Fibroblast of lung (primary cell): ENCODE results near the gene PTPRU. TPM values are rescaled to one million over a fixed set of nuclear protein-coding genes. Genes with fewer than 3 reads are reported as not detected.
A peak's percentile ranks its signal among the peaks of the same experiment; 100 is the strongest.

Source experiments
- DNase-seq, 2 donors: peaks; one replicate each; pipeline versions ENCODE4 v3.0.0 to v3.0.0-alpha.2; 2010; ENCODE audit warnings: low read depth in 2 of 2
- H2AFZ ChIP-seq: 2 replicates; pipeline ENCODE4 v1.5.1; 2012; ENCODE audit warnings: low read length, control low read depth, inconsistent platforms
- H3K27ac ChIP-seq: 2 replicates; pipeline ENCODE4 v1.5.1; 2011; ENCODE audit warnings: low read length, control low read depth; ENCODE audit not compliant: insufficient read depth
- H3K27me3 ChIP-seq: 2 replicates; pipeline ENCODE4 v1.5.1; 2011; ENCODE audit warnings: mild to moderate bottlenecking, low read length; ENCODE audit not compliant: control insufficient read depth, insufficient read depth
- H3K36me3 ChIP-seq: 2 replicates; pipeline ENCODE4 v1.5.1; 2011; ENCODE audit warnings: low read length; ENCODE audit not compliant: control insufficient read depth, insufficient read depth
- H3K4me1 ChIP-seq: 2 replicates; pipeline ENCODE4 v1.5.1; 2011; ENCODE audit warnings: low read length; ENCODE audit not compliant: control insufficient read depth, insufficient read depth; ENCODE audit errors: extremely low read depth
- H3K4me2 ChIP-seq: 2 replicates; pipeline ENCODE4 v1.5.1; 2011; ENCODE audit warnings: low read length, control low read depth; ENCODE audit not compliant: insufficient read depth; ENCODE audit errors: extremely low read depth
- H3K4me3 ChIP-seq, 4 experiments: fragments of 200-600 bp in 1 of 4; sonication (generic) in 1 of 4; replicated peaks in 1 of 4; 2 replicates each; pipeline ENCODE4 v1.5.1; 2011 to 2016; ENCODE audit warnings: low read length in 4 of 4, low read depth in 3 of 4, mild to moderate bottlenecking in 3 of 4, control low read depth in 2 of 4, inconsistent platforms in 1 of 4, mixed read lengths in 1 of 4; ENCODE audit not compliant: insufficient read depth in 1 of 4; ENCODE audit errors: control extremely low read depth in 1 of 4
- H3K79me2 ChIP-seq: 2 replicates; pipeline ENCODE4 v1.5.1; 2012; ENCODE audit warnings: mild to moderate bottlenecking, low read length, inconsistent platforms; ENCODE audit not compliant: control insufficient read depth, insufficient read depth
- H3K9ac ChIP-seq: 2 replicates; pipeline ENCODE4 v1.5.1; 2011; ENCODE audit warnings: mild to moderate bottlenecking, low read length, control low read depth; ENCODE audit not compliant: insufficient read depth
- H3K9me3 ChIP-seq: 2 replicates; pipeline ENCODE4 v1.5.1; 2012; ENCODE audit warnings: low read depth, low read length; ENCODE audit not compliant: control insufficient read depth, insufficient read depth
- H4K20me1 ChIP-seq: 2 replicates; pipeline ENCODE4 v1.5.1; 2011; ENCODE audit warnings: low read length; ENCODE audit not compliant: control insufficient read depth, insufficient read depth; ENCODE audit errors: extremely low read depth
- CTCF ChIP-seq, 2 donors: IDR thresholded peaks in 1 of 2; conservative IDR thresholded peaks in 1 of 2; 1 replicate in 1 of 2; 2 replicates in 1 of 2; pipeline ENCODE4 v1.5.1; 2011 to 2012; ENCODE audit warnings: low read length in 2 of 2, control low read depth in 1 of 2, inconsistent platforms in 1 of 2, low read depth in 1 of 2, mild to moderate bottlenecking in 1 of 2
- EZH2 ChIP-seq: IDR thresholded peaks from 2 replicates; pipeline ENCODE4 v1.5.1; 2012; ENCODE audit warnings: low read length, control low read depth, mild to moderate bottlenecking; ENCODE audit errors: missing control alignments
- polyA plus RNA-seq, 2 donors: library from polyadenylated mRNA; depleted of rRNA in 1 of 2; stranded (reverse) in 1 of 2; unstranded in 1 of 2; fragments of >200 nt; gene quantifications; 2 replicates each; pipeline ENCODE4 v1.2.1, GENCODE V29; 2011 to 2012; ENCODE audit warnings: missing spikeins in 1 of 2
- total RNA-seq: library from RNA; depleted of rRNA; stranded (reverse); fragments of >200 nt; gene quantifications from 2 replicates; pipeline ENCODE4 v1.2.1, GENCODE V29; 2014

Gene PTPRU
- total and polyA plus RNA-seq, 2 donors (not counting 1 experiment from before 2014, with no cell fraction given), result 1.4 to 25.8 TPM

- no peak overlapping the region for H3K4me3 ChIP-seq
- peaks cover 6% of the 10 kb centered on the region for H3K36me3 ChIP-seq
- H2AFZ ChIP-seq, result no peak overlapping the region
- no peak overlapping the region for H3K4me2 ChIP-seq
- H3K27me3 ChIP-seq, result no peaks in the 10 kb centered on the region
- H4K20me1 ChIP-seq, result no peaks in the 10 kb centered on the region
- no peaks in the 10 kb centered on the region for H3K79me2 ChIP-seq
- no peaks in the 10 kb centered on the region for H3K9me3 ChIP-seq
- peaks cover 17% of the 10 kb centered on the region for H3K4me1 ChIP-seq
- DNase-seq, result no peak
- H3K9ac ChIP-seq, result no peak overlapping the region
- H3K27ac ChIP-seq, result peak overlapping the region; percentile 91
- TF ChIP-seq EZH2, result no peak
- no peak for TF ChIP-seq CTCF (conservative IDR thresholded peaks at IDR 0.05 in 1 of 2, IDR thresholded peaks at IDR 0.05 in 1 of 2; ENCODE audit: low read depth in 1 of 2, low read length in 2 of 2)
These were observed 34.7 kb upstream of the PTPRU start for GRCh38 chr1:29201595-29202051.

DNA sequence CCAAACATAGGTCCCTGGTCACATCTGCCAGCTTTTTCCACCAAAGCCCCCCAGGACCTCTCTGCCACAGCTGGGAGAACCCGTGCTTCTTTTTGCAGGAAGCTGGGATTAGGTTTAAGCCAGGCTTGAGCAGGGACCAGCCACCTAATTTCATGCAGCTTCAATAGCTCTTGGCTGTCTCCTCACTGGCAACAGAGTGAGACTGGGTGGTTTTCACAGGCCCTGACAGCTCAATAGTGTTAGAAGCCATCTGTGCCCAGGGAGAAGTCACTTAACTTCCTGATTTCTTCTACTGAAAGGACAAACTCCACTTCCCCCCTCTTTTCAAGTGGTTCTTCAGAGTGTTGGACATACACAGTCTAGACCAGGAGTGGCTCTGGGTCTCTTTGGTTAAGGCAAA, 34.3 kb upstream of the PTPRU start:
- Histone ChIP-seq H3K4me2 (peak overlapping the region; percentile 72), H3K9ac (peak overlapping the region; percentile 13), H3K36me3 (peaks cover 6% of the 10 kb centered on the region)

More for the DNA sequence above, 34.3 kb upstream of the PTPRU start:
- H3K27me3 ChIP-seq, result no peaks in the 10 kb centered on the region
- no peak overlapping the region for H3K4me3 ChIP-seq
- TF ChIP-seq EZH2 (no peak), CTCF (conservative IDR thresholded peaks at IDR 0.05 in 1 of 2, IDR thresholded peaks at IDR 0.05 in 1 of 2; ENCODE audit: low read depth in 1 of 2, low read length in 2 of 2) (no peak)
- peaks cover 17% of the 10 kb centered on the region for H3K4me1 ChIP-seq
- H3K9me3 ChIP-seq, result no peaks in the 10 kb centered on the region
- H4K20me1 ChIP-seq, result no peaks in the 10 kb centered on the region
- H3K79me2 ChIP-seq, result no peaks in the 10 kb centered on the region
- DNase-seq, result no peak
- no peak overlapping the region for H2AFZ ChIP-seq
- H3K27ac ChIP-seq, result peak overlapping the region; percentile 91
